Fibroblast of lung (primary cell): ENCODE data around the gene ANKRD30B. TPM values are rescaled to one million over a fixed set of nuclear protein-coding genes. Genes with fewer than 3 reads are reported as not detected.
"Not testable (repeated sequence)": the region's sequence is repeated elsewhere in the genome, so short reads cannot be mapped to it uniquely, and the experiment has no call there.

Experiments used
- DNase-seq, 2 donors: peaks; one replicate each; pipeline versions ENCODE4 v3.0.0 to v3.0.0-alpha.2; 2010; ENCODE audit warnings: low read depth in 2 of 2
- H2AFZ ChIP-seq: 2 replicates; pipeline ENCODE4 v1.5.1; 2012; ENCODE audit warnings: low read length, control low read depth, inconsistent platforms
- H3K27ac ChIP-seq: 2 replicates; pipeline ENCODE4 v1.5.1; 2011; ENCODE audit warnings: low read length, control low read depth; ENCODE audit not compliant: insufficient read depth
- H3K27me3 ChIP-seq: 2 replicates; pipeline ENCODE4 v1.5.1; 2011; ENCODE audit warnings: mild to moderate bottlenecking, low read length; ENCODE audit not compliant: control insufficient read depth, insufficient read depth
- H3K36me3 ChIP-seq: 2 replicates; pipeline ENCODE4 v1.5.1; 2011; ENCODE audit warnings: low read length; ENCODE audit not compliant: control insufficient read depth, insufficient read depth
- H3K4me1 ChIP-seq: 2 replicates; pipeline ENCODE4 v1.5.1; 2011; ENCODE audit warnings: low read length; ENCODE audit not compliant: control insufficient read depth, insufficient read depth; ENCODE audit errors: extremely low read depth
- H3K4me2 ChIP-seq: 2 replicates; pipeline ENCODE4 v1.5.1; 2011; ENCODE audit warnings: low read length, control low read depth; ENCODE audit not compliant: insufficient read depth; ENCODE audit errors: extremely low read depth
- H3K4me3 ChIP-seq, 4 experiments: fragments of 200-600 bp in 1 of 4; sonication (generic) in 1 of 4; replicated peaks in 1 of 4; 2 replicates each; pipeline ENCODE4 v1.5.1; 2011 to 2016; ENCODE audit warnings: low read length in 4 of 4, low read depth in 3 of 4, mild to moderate bottlenecking in 3 of 4, control low read depth in 2 of 4, inconsistent platforms in 1 of 4, mixed read lengths in 1 of 4; ENCODE audit not compliant: insufficient read depth in 1 of 4; ENCODE audit errors: control extremely low read depth in 1 of 4
- H3K79me2 ChIP-seq: 2 replicates; pipeline ENCODE4 v1.5.1; 2012; ENCODE audit warnings: mild to moderate bottlenecking, low read length, inconsistent platforms; ENCODE audit not compliant: control insufficient read depth, insufficient read depth
- H3K9ac ChIP-seq: 2 replicates; pipeline ENCODE4 v1.5.1; 2011; ENCODE audit warnings: mild to moderate bottlenecking, low read length, control low read depth; ENCODE audit not compliant: insufficient read depth
- H3K9me3 ChIP-seq: 2 replicates; pipeline ENCODE4 v1.5.1; 2012; ENCODE audit warnings: low read depth, low read length; ENCODE audit not compliant: control insufficient read depth, insufficient read depth
- H4K20me1 ChIP-seq: 2 replicates; pipeline ENCODE4 v1.5.1; 2011; ENCODE audit warnings: low read length; ENCODE audit not compliant: control insufficient read depth, insufficient read depth; ENCODE audit errors: extremely low read depth
- polyA plus RNA-seq, 2 donors: library from polyadenylated mRNA; depleted of rRNA in 1 of 2; stranded (reverse) in 1 of 2; unstranded in 1 of 2; fragments of >200 nt; gene quantifications; 2 replicates each; pipeline ENCODE4 v1.2.1, GENCODE V29; 2011 to 2012; ENCODE audit warnings: missing spikeins in 1 of 2
- total RNA-seq: library from RNA; depleted of rRNA; stranded (reverse); fragments of >200 nt; gene quantifications from 2 replicates; pipeline ENCODE4 v1.2.1, GENCODE V29; 2014

ANKRD30B gene
- total and polyA plus RNA-seq, 2 donors (not counting 1 experiment from before 2014, with no cell fraction given) = 0.10 to 0.33 TPM

GRCh38 chr18:14856256-14856655 is 108.3 kb downstream of the ANKRD30B start:
- H3K4me3 ChIP-seq, H3K79me2 ChIP-seq, H3K27ac ChIP-seq, H3K9me3 ChIP-seq, H2AFZ ChIP-seq, H3K36me3 ChIP-seq, H4K20me1 ChIP-seq, H3K27me3 ChIP-seq, H3K4me1 ChIP-seq, H3K9ac ChIP-seq, H3K4me2 ChIP-seq, DNase-seq: not testable (repeated sequence)

GRCh38 chr18:14858514-14858913 is 110.5 kb downstream of the ANKRD30B start:
- not testable (repeated sequence) for H4K20me1 ChIP-seq, H3K4me1 ChIP-seq, H3K79me2 ChIP-seq, H3K27me3 ChIP-seq, H3K4me3 ChIP-seq, H3K36me3 ChIP-seq, H3K27ac ChIP-seq, H3K4me2 ChIP-seq, H2AFZ ChIP-seq, H3K9ac ChIP-seq, H3K9me3 ChIP-seq, DNase-seq

- not testable (repeated sequence) for H3K9me3 ChIP-seq, H3K4me3 ChIP-seq, H3K27ac ChIP-seq, H3K36me3 ChIP-seq, H3K9ac ChIP-seq, DNase-seq, H2AFZ ChIP-seq, H3K4me2 ChIP-seq, H3K27me3 ChIP-seq, H3K79me2 ChIP-seq, H3K4me1 ChIP-seq, H4K20me1 ChIP-seq
Observed at GRCh38 chr18:14859995-14860394, 112.0 kb downstream of the ANKRD30B start.

GRCh38 chr18:14866426-14866825 is 118.5 kb downstream of the ANKRD30B start:
- not testable (repeated sequence) for H3K36me3 ChIP-seq, H3K27me3 ChIP-seq, H4K20me1 ChIP-seq, H3K4me3 ChIP-seq, H3K4me1 ChIP-seq, H3K9me3 ChIP-seq, H3K4me2 ChIP-seq, H3K9ac ChIP-seq, H3K27ac ChIP-seq, H2AFZ ChIP-seq, DNase-seq, H3K79me2 ChIP-seq

DNA sequence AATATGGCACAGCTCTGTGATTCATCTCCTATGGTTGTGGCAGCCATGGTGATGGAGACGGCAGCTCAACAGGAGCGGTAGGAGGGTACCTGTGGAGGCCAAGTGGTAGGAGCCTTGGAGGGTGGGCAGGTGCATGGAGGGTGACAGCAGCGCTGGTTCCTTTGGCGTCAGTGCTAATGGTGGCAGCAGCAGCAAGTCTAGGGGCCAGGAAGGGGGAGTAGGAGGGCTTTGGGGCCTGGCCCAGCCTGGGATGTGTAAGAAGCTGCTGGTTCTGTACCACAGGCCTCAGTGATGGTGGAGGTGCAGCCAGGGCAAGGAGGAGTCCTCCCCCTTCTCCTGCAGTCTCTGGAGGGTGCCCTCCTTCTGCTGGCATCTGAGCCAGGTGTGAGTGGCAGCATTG is 120.0 kb downstream of the ANKRD30B start:
- not testable (repeated sequence) for H3K4me2 ChIP-seq, H3K4me1 ChIP-seq, H3K79me2 ChIP-seq, H3K9ac ChIP-seq, H3K9me3 ChIP-seq, H2AFZ ChIP-seq, H3K36me3 ChIP-seq, H3K27ac ChIP-seq, H3K4me3 ChIP-seq, H3K27me3 ChIP-seq, H4K20me1 ChIP-seq, DNase-seq

DNA sequence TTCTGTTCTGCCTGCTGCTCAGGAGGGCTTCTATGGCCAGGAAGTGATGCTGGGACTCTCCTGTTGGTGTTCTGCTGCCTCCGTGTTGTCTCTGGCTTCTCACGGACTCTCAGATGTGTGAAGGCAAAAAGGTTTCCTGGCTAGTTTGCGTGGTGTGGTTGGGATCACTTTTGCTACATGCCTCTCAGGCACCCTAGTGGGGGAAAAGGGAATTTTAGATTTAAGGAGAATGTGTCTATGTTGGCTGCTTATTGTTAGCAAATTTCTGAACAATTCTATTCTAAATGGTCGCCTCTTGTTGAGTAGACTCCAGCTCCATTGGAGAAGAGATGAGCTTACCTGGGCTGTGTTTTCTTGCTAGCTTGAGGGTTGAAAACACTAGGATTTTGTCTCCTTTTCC is 120.9 kb downstream of the ANKRD30B start:
- H3K27ac ChIP-seq, DNase-seq, H3K27me3 ChIP-seq: not testable (repeated sequence)

GRCh38 chr18:14878826-14879225 is 130.9 kb downstream of the ANKRD30B start:
- H3K9me3 ChIP-seq, DNase-seq: not testable (repeated sequence)

More for the DNA sequence above, 120.9 kb downstream of the ANKRD30B start:
- H3K4me3 ChIP-seq, H3K9me3 ChIP-seq, H3K36me3 ChIP-seq, H3K4me1 ChIP-seq, H4K20me1 ChIP-seq, H3K4me2 ChIP-seq, H3K79me2 ChIP-seq, H2AFZ ChIP-seq, H3K9ac ChIP-seq: not testable (repeated sequence)

More at GRCh38 chr18:14878826-14879225, 130.9 kb downstream of the ANKRD30B start:
- H3K4me3 ChIP-seq, H2AFZ ChIP-seq, H3K9ac ChIP-seq, H3K4me1 ChIP-seq, H4K20me1 ChIP-seq, H3K79me2 ChIP-seq, H3K27ac ChIP-seq, H3K27me3 ChIP-seq, H3K4me2 ChIP-seq, H3K36me3 ChIP-seq: not testable (repeated sequence)
